NK-92 (cell line): ENCODE results near the gene PRKCZ.

Experiments
- DNase-seq: peaks from one replicate; lab custom pipeline; 2025; ENCODE audit not compliant: unreplicated experiment; lab: John Stamatoyannopoulos, UW

Gene PRKCZ

GRCh38 chr1:2205191-2205952, 155.2 kb downstream of the PRKCZ start:
- no peak for DNase-seq

GRCh38 chr1:2206813-2207487, 156.7 kb downstream of the PRKCZ start:
- DNase-seq, result no peak

GRCh38 chr1:2208309-2209239, 158.4 kb downstream of the PRKCZ start:
- no peak for DNase-seq

GRCh38 chr1:2209400-2210083, 159.3 kb downstream of the PRKCZ start:
- no peak for DNase-seq

- DNase-seq, result no peak
These were observed 160.0 kb downstream of the PRKCZ start for GRCh38 chr1:2210084-2210653.

- DNase-seq, result no peak
These were observed 160.6 kb downstream of the PRKCZ start for GRCh38 chr1:2210786-2211185.

GRCh38 chr1:2212274-2212531, 162.0 kb downstream of the PRKCZ start:
- no peak for DNase-seq

- no peak for DNase-seq
These were observed 162.6 kb downstream of the PRKCZ start for GRCh38 chr1:2212532-2213491.

GRCh38 chr1:2213576-2214505, 163.6 kb downstream of the PRKCZ start:
- no peak for DNase-seq

GRCh38 chr1:2214541-2215241, 164.5 kb downstream of the PRKCZ start:
- DNase-seq, result no peak

GRCh38 chr1:2215329-2215728, 165.1 kb downstream of the PRKCZ start:
- DNase-seq, result no peak

- no peak for DNase-seq
These were observed 165.9 kb downstream of the PRKCZ start for GRCh38 chr1:2215909-2216766.

- DNase-seq, result no peak
These were observed 166.5 kb downstream of the PRKCZ start for GRCh38 chr1:2216767-2217058.

- DNase-seq, result no peak
These were observed 171.1 kb downstream of the PRKCZ start for GRCh38 chr1:2221271-2221670.

- DNase-seq, result no peak
These were observed 174.0 kb downstream of the PRKCZ start for GRCh38 chr1:2224170-2224584.

- DNase-seq, result no peak
These were observed 174.6 kb downstream of the PRKCZ start for GRCh38 chr1:2224631-2225428.
